ENCODE measurements around the gene DIP2A.

- TF ChIP-seq CTCF (conservative IDR thresholded peaks at IDR 0.05) (no peak), EZH2 (IDR thresholded peaks at IDR 0.05; ENCODE audit: low read depth) (no peak)
Measured at GRCh38 chr21:46426313-46427046, 32.2 kb upstream of the DIP2A start.
